DMS114 treated with DMSO at 0.1 percent for 48 hours (cell line): Measurements from ENCODE around the gene HERPUD2.

Source experiments
- DNase-seq: peaks from one replicate; lab custom pipeline; 2025; ENCODE audit not compliant: unreplicated experiment; lab: John Stamatoyannopoulos, UW

The HERPUD2 gene

GRCh38 chr7:35694784-35695472 is at the start of gene HERPUD2:
HERPUD2 (minus strand) TSS chr7:35695135; CDS start chr7:35694330, 805 bp downstream.
- DNase-seq, result peak; percentile 79

- DNase-seq, result no peak
These were observed 44.0 kb upstream of the HERPUD2 start for GRCh38 chr7:35738889-35739288.

- DNase-seq, result no peak
These were observed 41.8 kb upstream of the HERPUD2 start for GRCh38 chr7:35736725-35737124.

GRCh38 chr7:35735396-35735795 is 40.5 kb upstream of the HERPUD2 start:
- no peak for DNase-seq

GRCh38 chr7:35734001-35734483 is 39.1 kb upstream of the HERPUD2 start:
- DNase-seq, result no peak

GRCh38 chr7:35731349-35731748 is 36.4 kb upstream of the HERPUD2 start:
- DNase-seq, result no peak

- DNase-seq, result no peak
These were observed 34.3 kb upstream of the HERPUD2 start for GRCh38 chr7:35729061-35729783.

GRCh38 chr7:35728412-35729060 is 33.6 kb upstream of the HERPUD2 start:
- no peak for DNase-seq

GRCh38 chr7:35727571-35727970 is 32.6 kb upstream of the HERPUD2 start:
- DNase-seq, result no peak

- DNase-seq, result no peak
These were observed 31.7 kb upstream of the HERPUD2 start for GRCh38 chr7:35726654-35727053.

GRCh38 chr7:35725280-35725680 is 30.3 kb upstream of the HERPUD2 start:
- DNase-seq, result no peak

GRCh38 chr7:35723011-35723410 is 28.1 kb upstream of the HERPUD2 start:
- no peak for DNase-seq

GRCh38 chr7:35722054-35722849 is 27.3 kb upstream of the HERPUD2 start:
- no peak for DNase-seq

- DNase-seq, result no peak
These were observed 26.4 kb upstream of the HERPUD2 start for GRCh38 chr7:35721288-35721687.

GRCh38 chr7:35720849-35721248 is 25.9 kb upstream of the HERPUD2 start:
- DNase-seq, result no peak

- no peak for DNase-seq
These were observed 25.1 kb upstream of the HERPUD2 start for GRCh38 chr7:35720032-35720431.

- DNase-seq, result no peak
These were observed 23.1 kb upstream of the HERPUD2 start for GRCh38 chr7:35718047-35718446.

- no peak for DNase-seq
These were observed 22.6 kb upstream of the HERPUD2 start for GRCh38 chr7:35717516-35717915.

GRCh38 chr7:35717013-35717412 is 22.1 kb upstream of the HERPUD2 start:
- DNase-seq, result no peak

GRCh38 chr7:35716038-35716803 is 21.3 kb upstream of the HERPUD2 start:
- DNase-seq, result no peak
